G401 (cell line): ENCODE data around the gene MAP4K5. TPM values are rescaled to one million over a fixed set of nuclear protein-coding genes. Genes with fewer than 3 reads are reported as not detected.
"Not testable (repeated sequence)": the region's sequence is repeated elsewhere in the genome, so short reads cannot be mapped to it uniquely, and the experiment has no call there.

ENCODE experiments used
- DNase-seq: peaks from one replicate; pipeline ENCODE4 v3.0.0-alpha.2; 2015; ENCODE audit warnings: low spot score
- in situ Hi-C: cut with HindIII; loops from 2 replicates; pipeline ENCODE4 v1.10.0; 2016; ENCODE audit warnings: low sequenced_read_pairs, mixed read lengths
- total RNA-seq: library from RNA; depleted of rRNA; stranded (reverse); fragments of >200 nt; shearing (Covaris generic); gene quantifications from 2 replicates; pipeline ENCODE4 v1.2.3, GENCODE V29; 2014

The MAP4K5 gene
- total RNA-seq, 1 experiment from 2014 or later = 57.1 TPM

DNA sequence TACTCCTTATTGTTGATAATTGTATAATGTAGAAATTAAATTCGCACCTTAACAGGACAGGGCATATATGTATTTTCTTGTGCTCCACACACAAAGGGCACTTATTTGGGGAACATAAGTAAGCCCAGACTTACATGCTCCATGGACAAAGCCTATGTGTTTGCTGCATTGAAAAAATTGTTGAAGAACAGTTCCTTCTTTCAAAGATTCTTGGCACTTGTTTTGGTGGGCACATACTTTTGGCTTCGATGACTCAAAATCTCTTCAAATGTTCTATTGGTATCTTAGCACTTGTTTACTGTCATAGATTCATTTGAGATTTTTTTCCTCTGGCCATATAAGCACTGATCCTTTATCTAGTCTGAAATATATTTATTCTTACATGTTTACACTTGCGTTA lies 1.4 kb upstream of the MAP4K5 start:
- DNase-seq = no peak
- in situ Hi-C loops = no loop called here

DNA sequence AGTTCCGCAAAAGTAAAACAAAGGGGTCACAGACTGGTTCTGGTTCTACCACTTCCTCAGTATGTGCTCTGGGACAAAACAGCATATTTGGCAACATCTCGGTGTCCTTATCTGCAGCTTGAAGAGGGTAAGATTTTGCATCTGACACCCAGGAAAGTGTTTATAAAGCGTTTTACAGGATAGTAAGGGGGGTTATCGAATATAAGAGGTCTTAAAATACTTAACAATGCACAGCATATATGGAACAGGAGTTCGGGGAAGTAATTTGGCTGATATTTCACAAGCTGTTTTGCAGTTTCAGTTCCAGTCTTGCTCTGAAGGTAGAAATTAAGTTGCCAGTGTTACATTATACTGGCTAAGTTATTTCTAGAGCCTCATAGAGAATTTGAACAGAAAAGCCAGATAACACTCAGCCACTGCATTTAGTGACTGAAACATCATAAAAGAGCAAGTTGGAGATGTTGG lies 904 bp upstream of the MAP4K5 start:
- peak; percentile 47 for DNase-seq
- in situ Hi-C loops = no loop called here

DNA sequence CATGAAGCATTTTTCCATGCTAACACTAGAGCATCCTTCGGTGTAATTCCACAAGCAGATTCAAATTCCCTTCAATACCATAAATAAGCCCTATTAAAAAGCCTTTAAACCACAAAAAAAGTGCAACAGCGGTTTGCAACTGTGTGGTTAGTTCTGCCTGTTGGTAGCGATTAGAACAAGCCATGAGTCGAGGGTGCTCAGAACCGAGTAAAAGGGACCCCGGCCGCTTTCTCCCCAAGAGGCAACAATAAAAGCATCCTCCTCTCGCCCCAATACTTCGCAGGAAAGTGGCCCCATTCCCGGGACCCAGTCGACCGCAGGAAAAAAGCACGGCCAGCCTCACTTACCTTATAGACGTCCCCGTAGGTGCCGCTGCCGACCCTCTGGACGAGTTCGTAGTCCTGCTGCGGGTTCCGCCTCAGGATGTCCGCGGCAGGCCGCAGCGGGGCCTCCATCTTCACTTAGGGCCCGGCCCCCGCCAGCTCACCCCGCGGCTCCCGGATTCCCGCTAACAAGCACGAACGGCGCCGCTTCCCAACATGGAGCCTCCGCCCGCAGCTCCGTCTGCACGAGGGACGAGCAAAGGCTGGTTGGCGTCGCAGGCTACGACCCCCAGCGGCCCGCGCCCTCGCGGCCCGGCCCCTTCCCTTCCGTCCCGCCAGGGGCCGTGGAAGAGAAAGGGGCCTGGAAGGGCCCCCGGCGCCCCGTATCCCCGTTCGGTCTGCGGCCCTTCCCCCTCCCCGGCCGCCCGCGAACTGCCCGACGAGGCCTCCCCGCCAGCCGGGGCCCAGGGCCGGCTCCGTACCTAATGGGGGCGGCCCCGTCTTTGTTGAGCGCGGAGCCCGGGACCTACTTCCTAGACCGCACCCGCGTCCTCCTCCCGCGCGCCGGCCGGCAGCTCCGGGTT lies 521 bp downstream of the MAP4K5 start:
- peak; percentile 43 for DNase-seq
- in situ Hi-C loops = no loop called here

DNA sequence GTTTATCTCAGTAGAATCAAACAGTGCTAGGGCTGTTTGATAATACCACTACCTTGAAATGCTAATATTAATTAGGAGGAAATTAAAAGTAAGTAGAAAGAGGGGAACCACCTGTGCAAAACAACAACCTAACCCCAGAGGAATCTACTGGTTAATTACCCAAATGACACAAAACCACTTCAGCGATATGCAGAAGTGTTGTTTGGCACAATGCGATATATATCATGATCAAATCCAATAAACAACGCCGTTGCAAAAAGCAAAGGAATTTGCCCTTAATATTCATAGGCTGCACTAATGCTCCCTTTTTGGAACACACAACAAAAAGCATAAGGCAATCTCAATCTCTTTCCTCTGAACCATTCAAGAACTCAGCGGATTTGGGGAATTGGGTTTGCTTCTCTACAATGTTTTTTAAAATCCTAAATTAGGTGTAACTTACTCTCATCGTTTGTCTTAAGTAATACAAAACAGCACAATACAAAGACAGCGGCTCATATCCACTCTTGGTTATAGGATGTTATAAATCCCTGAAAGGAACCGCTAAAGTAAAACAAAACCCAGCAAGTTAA lies 1.5 kb downstream of the MAP4K5 start:
- in situ Hi-C loops = no loop called here

DNA sequence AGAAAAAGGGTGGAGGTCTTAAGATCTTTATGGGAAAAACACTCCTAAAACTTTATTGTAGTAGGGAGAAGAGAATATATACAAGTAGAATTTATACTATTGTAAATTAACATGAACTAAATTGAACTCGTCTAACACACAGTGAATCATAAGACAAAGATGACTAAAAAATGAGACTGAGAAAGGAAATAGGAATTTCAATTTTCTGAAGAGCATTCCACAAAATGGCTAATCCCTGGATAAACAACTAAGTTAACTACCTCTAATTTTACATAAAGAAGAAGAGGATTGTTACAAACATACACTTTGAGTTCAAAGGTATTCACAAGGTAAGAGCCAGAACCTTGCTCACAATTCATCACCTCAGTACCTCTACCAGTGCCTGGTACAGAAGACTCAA lies 2.0 kb downstream of the MAP4K5 start:
- DNase-seq = no peak
- in situ Hi-C loops = no loop called here

More for the DNA sequence above, 1.5 kb downstream of the MAP4K5 start:
- peak; percentile 21 for DNase-seq

DNA sequence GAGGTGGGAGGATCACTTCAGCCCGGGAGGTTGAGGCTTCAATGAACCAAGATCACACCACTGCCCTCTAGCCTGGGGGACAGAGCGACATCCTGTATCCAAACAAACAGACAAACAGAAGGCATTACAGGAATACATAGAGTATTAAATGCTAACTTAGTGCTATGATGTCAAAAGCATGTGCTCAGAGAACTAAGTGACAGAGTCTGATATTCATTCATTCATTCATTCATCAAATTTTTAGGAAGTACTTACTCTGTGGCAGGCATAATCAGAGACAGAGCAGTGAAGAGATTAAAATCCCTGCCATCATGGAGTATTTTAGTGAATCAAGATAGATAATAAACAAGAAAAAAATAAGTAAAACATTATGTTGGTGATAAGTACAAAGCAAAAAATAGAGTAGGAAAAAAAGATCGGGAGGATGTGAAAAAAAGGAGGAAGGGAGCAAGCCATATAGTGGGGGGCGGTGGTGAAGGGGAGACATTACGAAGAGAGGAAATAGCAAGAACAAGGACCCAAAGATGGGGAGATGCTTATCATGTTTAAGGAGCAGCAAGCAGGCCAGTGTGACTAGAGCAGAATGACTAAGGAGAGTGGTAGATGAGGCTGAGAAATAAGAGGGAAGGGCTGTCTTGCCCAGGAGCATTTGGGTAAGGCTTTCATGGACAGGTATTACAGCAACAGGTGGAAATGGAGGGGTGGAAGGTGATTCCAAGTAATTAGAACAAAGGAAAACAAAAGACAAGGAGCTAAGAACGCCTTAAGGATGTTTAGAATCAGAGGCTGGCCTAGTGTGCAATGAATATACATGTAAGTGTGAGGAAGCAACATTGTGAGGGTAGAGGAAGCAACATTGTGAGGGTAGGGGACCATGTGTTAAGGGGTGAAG lies 2.8 kb downstream of the MAP4K5 start:
- in situ Hi-C loops = no loop called here

GRCh38 chr14:50528000-50528399 lies 4.4 kb downstream of the MAP4K5 start:
- in situ Hi-C loops = no loop called here
- no peak for DNase-seq

More for the DNA sequence above, 2.8 kb downstream of the MAP4K5 start:
- DNase-seq = no peak

DNA sequence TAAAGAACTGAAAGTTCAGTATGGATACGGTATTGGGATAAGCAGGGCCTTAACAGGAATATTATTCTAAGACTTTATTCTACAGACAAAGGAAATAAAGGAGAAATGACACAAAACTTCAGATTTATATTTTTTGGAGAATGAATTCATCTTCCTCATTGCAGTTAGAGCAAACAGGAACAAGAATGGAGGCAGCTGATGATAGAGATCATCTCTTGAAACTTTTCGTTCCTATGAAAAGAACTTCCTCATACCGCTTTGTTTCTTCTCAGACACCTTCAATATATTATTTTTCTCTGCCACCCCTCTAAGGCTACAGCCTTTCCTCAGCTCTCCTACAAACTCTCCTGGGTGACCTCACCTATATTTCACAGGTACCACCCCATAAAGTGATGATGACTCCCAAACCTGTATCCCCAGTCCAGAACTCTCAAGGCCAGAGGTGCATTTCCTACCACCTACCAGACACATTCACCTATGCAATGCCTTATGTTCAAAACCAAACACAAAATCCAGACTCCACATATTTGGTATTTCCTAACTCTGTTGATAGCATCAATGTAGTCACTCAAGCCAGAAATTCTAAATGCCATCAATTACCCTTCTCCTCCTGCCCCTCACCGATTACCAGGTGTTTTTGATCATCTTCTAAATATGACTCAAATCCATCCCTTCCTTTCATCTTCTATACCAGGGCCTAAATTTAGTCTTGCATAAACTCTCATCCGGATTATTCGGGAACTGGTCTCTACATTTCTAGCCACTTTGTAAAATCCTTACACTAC lies 7.4 kb downstream of the MAP4K5 start:
- DNase-seq = no peak
- in situ Hi-C loops = no loop called here

DNA sequence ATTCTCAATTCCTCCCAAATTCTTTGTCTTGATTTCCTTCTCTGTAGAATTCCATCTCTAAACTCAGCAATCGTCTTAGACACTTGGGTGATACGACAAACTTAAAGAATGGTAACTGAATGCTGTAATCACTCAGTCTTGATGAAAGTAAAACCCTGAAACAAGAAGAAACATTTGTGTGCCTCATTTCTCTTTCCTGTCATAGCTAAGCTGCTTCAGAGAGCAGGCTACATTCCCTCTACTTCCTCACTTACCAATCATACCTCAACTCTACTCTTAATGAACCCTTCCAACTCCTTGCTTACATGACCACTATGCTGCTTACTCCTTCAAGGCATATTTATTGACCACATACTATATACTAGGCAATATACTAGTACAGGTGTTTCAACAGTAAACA lies 8.3 kb downstream of the MAP4K5 start:
- in situ Hi-C loops = no loop called here
- no peak for DNase-seq

GRCh38 chr14:50523271-50524041 lies 8.9 kb downstream of the MAP4K5 start:
- DNase-seq = no peak
- in situ Hi-C loops = no loop called here

DNA sequence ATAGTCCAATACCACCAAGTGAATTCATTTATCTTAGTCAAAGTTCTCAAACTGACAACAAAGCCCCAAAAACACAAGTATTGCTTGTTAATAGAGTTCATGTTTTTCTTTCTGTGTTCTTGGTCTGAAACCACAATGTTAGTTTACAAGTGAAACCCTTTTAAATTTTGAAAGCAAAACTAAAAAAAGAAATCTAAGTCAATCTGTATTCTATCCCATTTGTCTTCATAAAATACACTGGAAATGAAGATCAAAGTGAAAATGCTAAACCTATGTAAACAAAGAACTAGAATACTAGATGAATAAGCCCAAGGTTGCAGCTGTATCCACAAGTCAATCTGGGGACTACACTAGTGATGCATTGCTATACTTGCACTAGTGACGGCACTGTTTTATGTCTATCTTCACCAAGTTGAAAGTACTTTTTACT lies 10.4 kb downstream of the MAP4K5 start:
- no peak for DNase-seq
- in situ Hi-C loops = no loop called here

DNA sequence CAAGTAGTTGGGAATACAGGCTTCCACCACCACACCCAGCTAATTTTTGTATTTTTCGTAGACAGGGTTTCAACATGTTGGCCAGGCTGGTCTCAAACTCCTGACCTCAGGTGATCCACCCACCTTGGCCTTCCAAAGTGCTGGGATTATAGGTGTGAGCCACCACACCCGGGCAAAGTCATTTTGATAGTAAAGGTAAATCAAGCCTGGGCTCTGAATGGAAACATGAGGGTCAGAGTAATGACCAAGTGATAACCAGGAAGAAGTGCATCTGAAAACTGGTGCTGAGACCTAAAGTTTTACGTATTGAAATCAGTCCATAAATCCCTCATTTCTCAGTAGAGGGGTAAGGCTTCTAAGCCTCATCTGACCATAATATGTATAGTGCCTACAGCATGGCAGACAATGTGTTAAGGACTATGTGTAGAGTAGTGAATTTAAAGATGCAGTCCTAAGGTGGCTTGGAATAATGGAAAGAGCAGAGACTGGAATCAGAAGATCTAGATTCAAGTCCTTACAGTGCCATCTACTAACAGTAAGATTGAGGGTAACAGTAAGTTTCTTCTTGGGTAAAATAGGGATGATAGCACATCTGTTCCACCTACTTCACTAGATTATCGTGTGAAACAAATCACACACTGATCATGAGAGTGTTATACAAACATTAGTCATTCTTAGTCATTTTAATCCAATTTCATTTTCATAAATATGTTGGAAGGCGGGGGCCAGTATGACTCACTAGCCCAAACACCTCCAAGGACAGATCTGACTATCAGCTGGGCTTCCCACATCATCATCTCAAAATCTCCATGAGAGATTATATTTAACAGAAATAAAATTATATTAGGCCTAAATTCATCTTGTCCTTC lies 11.2 kb downstream of the MAP4K5 start:
- no peak for DNase-seq
- in situ Hi-C loops = no loop called here

GRCh38 chr14:50516091-50516490 lies 16.3 kb downstream of the MAP4K5 start:
- DNase-seq = no peak
- in situ Hi-C loops = no loop called here

- in situ Hi-C loops = no loop called here
- no peak for DNase-seq
Observed at GRCh38 chr14:50512463-50512862, 19.9 kb downstream of the MAP4K5 start.

GRCh38 chr14:50510157-50510556 lies 22.2 kb downstream of the MAP4K5 start:
- DNase-seq = no peak
- in situ Hi-C loops = no loop called here

DNA sequence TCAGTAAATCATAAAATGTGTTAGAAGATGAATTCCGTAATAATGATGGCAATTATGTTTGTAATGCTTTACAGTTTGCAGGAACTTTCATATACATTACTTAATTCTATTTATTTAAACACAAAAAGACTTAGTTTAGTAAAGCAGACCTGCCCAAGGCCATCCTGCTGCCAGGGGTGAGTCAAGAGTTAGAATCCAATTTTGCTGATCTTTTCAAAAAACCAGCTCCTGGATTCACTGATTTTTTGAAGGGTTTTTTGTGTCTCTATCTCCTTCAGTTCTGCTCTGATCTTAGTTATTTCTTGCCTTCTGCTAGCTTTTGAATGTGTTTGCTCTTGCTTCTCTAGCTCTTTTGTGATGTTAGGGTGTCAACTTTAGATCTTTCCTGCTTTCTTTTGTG lies 25.3 kb downstream of the MAP4K5 start:
- in situ Hi-C loops, DNase-seq: not testable (repeated sequence)

DNA sequence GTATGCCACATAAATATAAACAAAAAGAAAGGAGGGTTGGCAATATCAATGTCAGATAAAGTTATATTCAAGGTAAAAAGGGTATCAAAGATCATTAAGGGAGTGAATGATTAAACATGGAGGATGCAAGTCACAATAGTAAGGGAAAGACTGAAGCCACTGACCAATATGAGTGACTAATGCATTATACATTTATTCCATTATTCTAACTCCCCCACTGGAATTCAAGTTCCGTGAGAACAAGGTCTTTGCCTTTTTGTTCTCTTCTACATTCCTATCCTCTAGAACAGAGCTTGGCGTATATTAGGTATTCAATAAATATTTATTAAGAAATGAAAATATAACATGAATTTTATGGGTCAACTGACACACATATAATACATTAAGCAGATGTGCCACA lies 30.7 kb downstream of the MAP4K5 start:
- no peak for DNase-seq
- in situ Hi-C loops = no loop called here
